Ovary (tissue), 3 donors: ENCODE results near the gene KRTAP10-2.

ENCODE experiments used
- EP300 ChIP-seq: sonication (generic); formaldehyde crosslinking; IDR thresholded peaks from one replicate; pipeline ENCODE4 v1.6.1; 2017; ENCODE audit warnings: antibody characterized with exemption
- POLR2A ChIP-seq: fragments of 450-650 bp; IDR thresholded peaks from one replicate; pipeline ENCODE4 v1.6.1; 2017; ENCODE audit warnings: antibody characterized with exemption, mild to moderate bottlenecking, moderate library complexity
- TF ChIP-seq, protein P1 (sequence below), 3 donors: fragments of 450-650 bp in 2 of 3; fragments of 200-600 bp in 1 of 3; IDR thresholded peaks; one replicate each; pipeline versions ENCODE4 v1.5.1 to v1.8.0; 2016 to 2022; ENCODE audit warnings: antibody characterized with exemption in 3 of 3, mild to moderate bottlenecking in 1 of 3
- donor health status: DM: no; HTN: no; CAD: no.

DNA sequence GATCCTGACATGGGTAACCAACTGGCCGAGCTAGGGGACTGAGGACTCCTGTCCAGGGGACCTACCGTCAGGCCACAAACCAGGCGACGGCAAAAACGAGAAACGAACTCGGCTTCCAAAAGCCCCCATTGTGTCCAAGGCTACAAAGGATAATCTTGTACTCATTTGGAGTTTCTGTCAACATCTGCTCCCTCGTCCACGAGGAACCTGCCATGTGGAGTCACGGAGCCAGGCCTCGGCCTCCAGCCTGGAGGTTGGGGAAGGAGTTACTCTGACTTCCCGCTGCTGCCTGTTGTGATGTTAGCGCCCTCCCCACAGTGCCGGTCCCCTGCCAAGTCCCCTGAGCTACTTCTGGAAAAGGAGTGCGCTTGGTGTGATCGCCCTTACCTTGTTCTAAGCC, 18.6 kb downstream of the KRTAP10-2 start:
- TF ChIP-seq POLR2A (no peak), EP300 (no peak)
- TF ChIP-seq, protein P1, sequence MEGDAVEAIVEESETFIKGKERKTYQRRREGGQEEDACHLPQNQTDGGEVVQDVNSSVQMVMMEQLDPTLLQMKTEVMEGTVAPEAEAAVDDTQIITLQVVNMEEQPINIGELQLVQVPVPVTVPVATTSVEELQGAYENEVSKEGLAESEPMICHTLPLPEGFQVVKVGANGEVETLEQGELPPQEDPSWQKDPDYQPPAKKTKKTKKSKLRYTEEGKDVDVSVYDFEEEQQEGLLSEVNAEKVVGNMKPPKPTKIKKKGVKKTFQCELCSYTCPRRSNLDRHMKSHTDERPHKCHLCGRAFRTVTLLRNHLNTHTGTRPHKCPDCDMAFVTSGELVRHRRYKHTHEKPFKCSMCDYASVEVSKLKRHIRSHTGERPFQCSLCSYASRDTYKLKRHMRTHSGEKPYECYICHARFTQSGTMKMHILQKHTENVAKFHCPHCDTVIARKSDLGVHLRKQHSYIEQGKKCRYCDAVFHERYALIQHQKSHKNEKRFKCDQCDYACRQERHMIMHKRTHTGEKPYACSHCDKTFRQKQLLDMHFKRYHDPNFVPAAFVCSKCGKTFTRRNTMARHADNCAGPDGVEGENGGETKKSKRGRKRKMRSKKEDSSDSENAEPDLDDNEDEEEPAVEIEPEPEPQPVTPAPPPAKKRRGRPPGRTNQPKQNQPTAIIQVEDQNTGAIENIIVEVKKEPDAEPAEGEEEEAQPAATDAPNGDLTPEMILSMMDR (IDR thresholded peaks at IDR 0.05): no peak
